Measurements from ENCODE around the gene ANKRD9. TPM values are rescaled to one million over a fixed set of nuclear protein-coding genes. Genes with fewer than 3 reads are reported as not detected.

ANKRD9 gene
- total and polyA plus RNA-seq, 2 of the 13 experiments (the other 11 are each of a cell fraction or from before 2014, with no cell fraction given), result 10.0 to 15.0 TPM

- no peak overlapping the region for H3K4me3 ChIP-seq (replicated peaks in 1 of 3; ENCODE audit: insufficient read depth in 1 of 3, low read depth in 2 of 3, low read length in 3 of 3)
- H3K36me3 ChIP-seq (replicated peaks in 1 of 2; ENCODE audit: control insufficient read depth in 1 of 2, insufficient read depth in 2 of 2, low read length in 2 of 2), result no peaks in the 10 kb centered on the region
- no TSS peak for BruUV-seq (replicated peaks)
- no peak overlapping the region for H2AFZ ChIP-seq (ENCODE audit: low read length)
- no peaks in the 10 kb centered on the region for H4K20me1 ChIP-seq (ENCODE audit: insufficient read depth, low read length)
- peaks cover 7% of the 10 kb centered on the region for H3K4me1 ChIP-seq (ENCODE audit: insufficient read depth, low read length)
- TF ChIP-seq ZNF256 (CRISPR knock-in tag; conservative IDR thresholded peaks at IDR 0.05) (no peak), POLR2G (IDR thresholded peaks at IDR 0.05; ENCODE audit: low read depth, low read length) (no peak), TIGD3 (CRISPR knock-in tag; IDR thresholded peaks at IDR 0.05; ENCODE audit: borderline replicate concordance) (no peak), ZNF569 (CRISPR knock-in tag; IDR thresholded peaks at IDR 0.05; ENCODE audit: borderline replicate concordance) (no peak), MTF1 (CRISPR knock-in tag; IDR thresholded peaks at IDR 0.05) (no peak), KMT2B (CRISPR knock-in tag; IDR thresholded peaks at IDR 0.05) (no peak), SKIL (CRISPR knock-in tag; IDR thresholded peaks at IDR 0.05; ENCODE audit: borderline replicate concordance) (no peak), ZNF225 (CRISPR knock-in tag; IDR thresholded peaks at IDR 0.05) (no peak), POLR2AphosphoS2 (IDR thresholded peaks at IDR 0.05; ENCODE audit: low read depth, low read length) (no peak)
- intact Hi-C loops (cut with micrococcal nuclease; ENCODE audit: unreplicated experiment) (no loop called here), in situ Hi-C loops (cut with HindIII; ENCODE audit: extremely low pct_ligation_motif_present, low pct_unique_long_range_greater_than_20kb) (no loop called here)
- no peak for DNase-seq (ENCODE audit: low spot score)
- ChIA-PET CTCF (ENCODE audit: low intra/inter-chr PET ratio, low total read pairs) (no interaction called here), POLR2A (no interaction called here)
- no peak overlapping the region for H3K4me2 ChIP-seq (ENCODE audit: low read depth, low read length)
- no peaks in the 10 kb centered on the region for H3K27me3 ChIP-seq (ENCODE audit: control insufficient read depth in 1 of 2, insufficient read depth in 2 of 2, low read length in 2 of 2)
- no peak overlapping the region for H3K9ac ChIP-seq (ENCODE audit: insufficient read depth, low read depth, low read length)
- no peaks in the 10 kb centered on the region for H3K79me2 ChIP-seq (ENCODE audit: insufficient read depth, low read length)
- no peaks in the 10 kb centered on the region for H3K9me3 ChIP-seq (ENCODE audit: low read length)
- 88% methylated on average over 11 of the region's 15 CpGs for WGBS (ENCODE audit: low lambda C conversion rate)
- no peak for ATAC-seq
- FAIRE-seq, result no peak
- no peak overlapping the region for H3K27ac ChIP-seq (ENCODE audit: extremely low read length, insufficient read depth, low read length)
Observed at GRCh38 chr14:102493096-102493495, 16.5 kb downstream of the ANKRD9 start.
